ENCODE measurements around the gene POFUT1. TPM values are rescaled to one million over a fixed set of nuclear protein-coding genes. Genes with fewer than 3 reads are reported as not detected.
"Not testable (repeated sequence)": the region's sequence is repeated elsewhere in the genome, so short reads cannot be mapped to it uniquely, and the experiment has no call there.

POFUT1 gene
- total and polyA plus RNA-seq, 8 donors, result 2.3 to 33.8 (median 11.2) TPM

- intact Hi-C loops (cut with DNase I; ENCODE audit: low total_unique reads), result no loop called here
These were observed 40.4 kb downstream of the POFUT1 start for GRCh38 chr20:32248043-32248442.

GRCh38 chr20:32249030-32249738 is 41.5 kb downstream of the POFUT1 start:
- no peaks in the 10 kb centered on the region for H3K4me1 ChIP-seq

More at GRCh38 chr20:32248043-32248442, 40.4 kb downstream of the POFUT1 start:
- no peak for TF ChIP-seq CTCF (IDR thresholded peaks at IDR 0.05)
- TF ChIP-seq EP300 (IDR thresholded peaks at IDR 0.05), result no peak
- TF ChIP-seq POLR2AphosphoS5 (IDR thresholded peaks at IDR 0.05), result no peak
- no peak for TF ChIP-seq POLR2A (IDR thresholded peaks at IDR 0.05)
- Histone ChIP-seq H3K27ac (no peak overlapping the region), H3K36me3 (no peaks in the 10 kb centered on the region), H3K27me3 (no peaks in the 10 kb centered on the region), H3K9me3 (no peaks in the 10 kb centered on the region), H3K4me3 (no peak overlapping the region), H3K4me1 (no peaks in the 10 kb centered on the region)
- WGBS, 5 donors, result 82 to 94% (median 90%) methylated on average over 4 to 5 of the region's 5 CpGs
- DNase-seq, result no peak

GRCh38 chr20:32251470-32251869 is 43.8 kb downstream of the POFUT1 start:
- H3K36me3 ChIP-seq, result no peaks in the 10 kb centered on the region
- H3K9me3 ChIP-seq, result no peaks in the 10 kb centered on the region
- no peaks in the 10 kb centered on the region for H3K27me3 ChIP-seq
- WGBS, 5 donors, result 49 to 64% (median 56%) methylated on average over 3 of the region's 3 CpGs
- TF ChIP-seq EP300 (IDR thresholded peaks at IDR 0.05) (no peak), POLR2AphosphoS5 (IDR thresholded peaks at IDR 0.05) (no peak), CTCF (IDR thresholded peaks at IDR 0.05) (no peak), POLR2A (IDR thresholded peaks at IDR 0.05) (no peak)
- no peak overlapping the region for H3K4me3 ChIP-seq
- peaks cover 0 to 9% (median 3%) of the 10 kb centered on the region in 4 donors for H3K4me1 ChIP-seq
- DNase-seq, result no peak
- no peak overlapping the region for H3K27ac ChIP-seq
- intact Hi-C loops (cut with DNase I; ENCODE audit: low total_unique reads), result no loop called here

More at GRCh38 chr20:32249030-32249738, 41.5 kb downstream of the POFUT1 start:
- intact Hi-C loops (cut with DNase I; ENCODE audit: low total_unique reads), result no loop called here
- WGBS, 5 donors, result 83 to 86% (median 84%) methylated on average over 9 of the region's 9 CpGs
- Histone ChIP-seq H3K27ac (no peak overlapping the region), H3K4me3 (no peak overlapping the region), H3K27me3 (no peaks in the 10 kb centered on the region), H3K36me3 (no peaks in the 10 kb centered on the region), H3K9me3 (no peaks in the 10 kb centered on the region)
- DNase-seq, result no peak
- TF ChIP-seq EP300 (IDR thresholded peaks at IDR 0.05) (no peak), POLR2AphosphoS5 (IDR thresholded peaks at IDR 0.05) (no peak), CTCF (IDR thresholded peaks at IDR 0.05) (no peak)

- 79 to 95% (median 91%) methylated on average over 6 of the region's 6 CpGs for WGBS, 5 donors
- Histone ChIP-seq H3K27me3 (no peaks in the 10 kb centered on the region), H3K9me3 (no peaks in the 10 kb centered on the region), H3K36me3 (no peaks in the 10 kb centered on the region), H3K27ac (no peak overlapping the region), H3K4me3 (no peak overlapping the region), H3K4me1 (peaks cover 0 to 15% (median 10%) of the 10 kb centered on the region in 4 donors)
- TF ChIP-seq EP300 (IDR thresholded peaks at IDR 0.05) (no peak), CTCF (IDR thresholded peaks at IDR 0.05) (no peak), POLR2AphosphoS5 (IDR thresholded peaks at IDR 0.05) (no peak), POLR2A (IDR thresholded peaks at IDR 0.05) (no peak)
- intact Hi-C loops (cut with DNase I; ENCODE audit: low total_unique reads), result no loop called here
- no peak for DNase-seq
These were observed 44.5 kb downstream of the POFUT1 start for GRCh38 chr20:32252189-32252588.

- H3K4me3 ChIP-seq; H3K27ac ChIP-seq; intact Hi-C loops (cut with DNase I; ENCODE audit: low total_unique reads); H3K36me3 ChIP-seq; H3K27me3 ChIP-seq; H3K9me3 ChIP-seq; DNase-seq: not testable (repeated sequence)
- 89 to 91% (median 89%) methylated on average over 10 of the region's 10 CpGs for WGBS, 5 donors
- peaks cover 0 to 18% (median 12%) of the 10 kb centered on the region in 4 donors for H3K4me1 ChIP-seq
These were observed 53.3 kb downstream of the POFUT1 start for GRCh38 chr20:32260973-32261372.

Data from stomach (tissue), 9 donors.